ENCODE measurements around the gene TMEM229B.

Gene TMEM229B

GRCh38 chr14:67423424-67423823 lies 65.1 kb downstream of the TMEM229B start:
- no peak for DNase-seq (ENCODE audit: low spot score)

GRCh38 chr14:67421356-67422224 lies 66.9 kb downstream of the TMEM229B start:
- DNase-seq (ENCODE audit: low spot score): no peak
